Measurements from ENCODE around the gene TLNRD1.
A peak's percentile ranks its signal among the peaks of the same experiment; 100 is the strongest.

TLNRD1 gene

DNA sequence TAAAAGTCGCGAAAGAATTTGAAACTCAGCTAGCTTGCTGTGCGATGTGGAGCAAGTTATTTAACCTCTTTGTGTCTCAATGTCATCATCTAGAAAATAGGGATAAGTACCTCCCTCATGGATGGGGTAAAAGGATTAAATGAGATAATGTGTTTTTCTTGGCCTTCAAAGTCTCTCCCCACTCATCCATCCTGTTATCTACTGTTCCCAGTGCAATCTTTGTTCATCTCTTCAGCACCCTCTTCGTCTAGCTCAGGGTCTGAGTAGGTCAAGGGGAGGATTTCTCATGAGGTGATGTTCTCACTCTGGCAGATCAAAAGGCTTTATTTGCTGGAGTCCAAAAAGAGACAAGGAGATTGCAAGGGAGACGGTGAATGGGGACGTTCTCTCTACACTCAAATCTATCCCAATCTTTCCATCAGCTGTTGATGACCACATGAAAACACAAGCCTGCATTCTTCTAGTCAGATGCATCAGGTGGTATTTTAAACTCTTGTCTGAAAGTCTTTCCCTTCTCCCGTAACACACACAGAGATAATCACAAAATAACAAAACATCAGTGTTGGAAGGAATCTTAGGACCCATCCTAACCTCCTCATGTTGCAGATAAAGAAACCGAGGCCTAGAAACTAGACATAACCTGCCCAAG, 12.5 kb upstream of the TLNRD1 start:
- H3K9ac ChIP-seq (ENCODE audit: low read length): peak overlapping the region; percentile 93
- H4K91ac ChIP-seq (ENCODE audit: low read length): no peak overlapping the region
- no peak overlapping the region for H2AK5ac ChIP-seq (ENCODE audit: low read length, severe bottlenecking)
- H3K27me3 ChIP-seq (ENCODE audit: control insufficient read depth in 1 of 2, insufficient read depth in 1 of 2, low read length in 2 of 2): no peaks in the 10 kb centered on the region
- no peak overlapping the region for H2BK5ac ChIP-seq (ENCODE audit: low read depth, low read length, poor library complexity, severe bottlenecking)
- H3K36me3 ChIP-seq (ENCODE audit: control insufficient read depth in 1 of 2, insufficient read depth in 2 of 2, low read depth in 1 of 2, low read length in 2 of 2): peaks cover 0 to 4% of the 10 kb centered on the region in 2 experiments
- no peaks in the 10 kb centered on the region for H3K4me1 ChIP-seq (ENCODE audit: control insufficient read depth, insufficient read depth, low read depth, low read length)
- H3K79me1 ChIP-seq (replicated peaks; ENCODE audit: low read length, poor library complexity, severe bottlenecking): peaks cover 11% of the 10 kb centered on the region
- H2BK12ac ChIP-seq (ENCODE audit: low read length in 2 of 2): no peak overlapping the region
- no peaks in the 10 kb centered on the region for H3K9me3 ChIP-seq (ENCODE audit: control insufficient read depth, low read length)
- WGBS: 57% methylated on average over 7 of the region's 8 CpGs
- H3K18ac ChIP-seq (ENCODE audit: low read depth in 1 of 2, low read length in 2 of 2): no peak overlapping the region
- no peak overlapping the region for H3K4ac ChIP-seq (ENCODE audit: low read depth in 1 of 2, low read length in 2 of 2)
- peak overlapping the region; percentile 92 for H3K4me2 ChIP-seq (ENCODE audit: low read length, poor library complexity, severe bottlenecking)
- no peak for DNase-seq
- H2AFZ ChIP-seq (ENCODE audit: low read depth, low read length): no peak overlapping the region
- H3K14ac ChIP-seq (ENCODE audit: low read length in 2 of 2): no peak overlapping the region
- H4K8ac ChIP-seq (ENCODE audit: low read length): no peak overlapping the region
- H3K4me3 ChIP-seq (ENCODE audit: insufficient read depth in 1 of 2, low read depth in 1 of 2, low read length in 2 of 2): peak overlapping the region in 1 of 2 experiments; percentile 100
- H3K23ac ChIP-seq (ENCODE audit: low read length in 2 of 2): no peak overlapping the region
- H2BK120ac ChIP-seq (ENCODE audit: low read depth, low read length): no peak overlapping the region
- no peak overlapping the region for H3K27ac ChIP-seq (ENCODE audit: low read length, poor library complexity, severe bottlenecking)
- H2BK15ac ChIP-seq (ENCODE audit: low read depth, poor library complexity, severe bottlenecking): no peak overlapping the region

DNA sequence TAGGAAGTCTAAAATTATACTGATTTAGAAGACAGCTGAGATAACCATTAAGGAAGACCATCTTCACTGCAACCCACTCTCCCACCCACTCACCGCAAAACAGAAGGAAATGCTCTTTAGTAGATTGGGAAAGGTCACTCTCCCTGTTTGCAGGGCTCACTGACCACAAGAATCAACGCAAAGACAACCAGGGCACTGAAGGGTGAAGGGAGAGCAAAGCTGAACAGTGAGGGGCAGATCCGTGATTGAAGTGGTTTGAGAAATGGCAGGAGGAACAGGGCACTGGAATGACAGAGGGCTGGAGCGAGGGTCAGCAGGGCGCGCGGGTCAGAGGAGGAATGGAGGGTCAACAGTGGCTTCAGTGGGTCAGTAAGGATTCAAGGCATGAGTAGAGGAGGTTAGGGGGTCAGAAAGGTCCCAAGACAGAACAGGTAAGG, 11.6 kb upstream of the TLNRD1 start:
- Histone ChIP-seq H3K18ac (ENCODE audit: low read depth in 1 of 2, low read length in 2 of 2) (peak overlapping the region; percentile 80 to 99), H3K27ac (ENCODE audit: low read length, poor library complexity, severe bottlenecking) (no peak overlapping the region), H3K79me1 (replicated peaks; ENCODE audit: low read length, poor library complexity, severe bottlenecking) (peaks cover 11% of the 10 kb centered on the region), H4K8ac (ENCODE audit: low read length) (peak overlapping the region; percentile 98), H3K27me3 (ENCODE audit: control insufficient read depth in 1 of 2, insufficient read depth in 1 of 2, low read length in 2 of 2) (no peaks in the 10 kb centered on the region), H3K4me2 (ENCODE audit: low read length, poor library complexity, severe bottlenecking) (peak overlapping the region; percentile 92), H3K14ac (ENCODE audit: low read length in 2 of 2) (peak overlapping the region in 1 of 2 experiments; percentile 93), H2AFZ (ENCODE audit: low read depth, low read length) (peak overlapping the region; percentile 83), H3K23ac (ENCODE audit: low read length in 2 of 2) (peak overlapping the region; percentile 92 to 94), H3K4me1 (ENCODE audit: control insufficient read depth, insufficient read depth, low read depth, low read length) (no peaks in the 10 kb centered on the region), H3K36me3 (ENCODE audit: control insufficient read depth in 1 of 2, insufficient read depth in 2 of 2, low read depth in 1 of 2, low read length in 2 of 2) (peaks cover 0 to 4% of the 10 kb centered on the region in 2 experiments), H3K4ac (ENCODE audit: low read depth in 1 of 2, low read length in 2 of 2) (peak overlapping the region; percentile 80 to 95), H2AK5ac (ENCODE audit: low read length, severe bottlenecking) (no peak overlapping the region), H3K9ac (ENCODE audit: low read length) (peak overlapping the region; percentile 93), H3K9me3 (ENCODE audit: control insufficient read depth, low read length) (no peaks in the 10 kb centered on the region), H2BK12ac (ENCODE audit: low read length in 2 of 2) (peak overlapping the region in 1 of 2 experiments; percentile 81), H4K91ac (ENCODE audit: low read length) (peak overlapping the region; percentile 94), H2BK120ac (ENCODE audit: low read depth, low read length) (peak overlapping the region; percentile 87), H2BK5ac (ENCODE audit: low read depth, low read length, poor library complexity, severe bottlenecking) (no peak overlapping the region), H3K4me3 (ENCODE audit: insufficient read depth in 1 of 2, low read depth in 1 of 2, low read length in 2 of 2) (peak overlapping the region; percentile 99 to 100), H2BK15ac (ENCODE audit: low read depth, poor library complexity, severe bottlenecking) (no peak overlapping the region)
- DNase-seq: no peak
- under 1% methylated on average over 6 of the region's 7 CpGs for WGBS

DNA sequence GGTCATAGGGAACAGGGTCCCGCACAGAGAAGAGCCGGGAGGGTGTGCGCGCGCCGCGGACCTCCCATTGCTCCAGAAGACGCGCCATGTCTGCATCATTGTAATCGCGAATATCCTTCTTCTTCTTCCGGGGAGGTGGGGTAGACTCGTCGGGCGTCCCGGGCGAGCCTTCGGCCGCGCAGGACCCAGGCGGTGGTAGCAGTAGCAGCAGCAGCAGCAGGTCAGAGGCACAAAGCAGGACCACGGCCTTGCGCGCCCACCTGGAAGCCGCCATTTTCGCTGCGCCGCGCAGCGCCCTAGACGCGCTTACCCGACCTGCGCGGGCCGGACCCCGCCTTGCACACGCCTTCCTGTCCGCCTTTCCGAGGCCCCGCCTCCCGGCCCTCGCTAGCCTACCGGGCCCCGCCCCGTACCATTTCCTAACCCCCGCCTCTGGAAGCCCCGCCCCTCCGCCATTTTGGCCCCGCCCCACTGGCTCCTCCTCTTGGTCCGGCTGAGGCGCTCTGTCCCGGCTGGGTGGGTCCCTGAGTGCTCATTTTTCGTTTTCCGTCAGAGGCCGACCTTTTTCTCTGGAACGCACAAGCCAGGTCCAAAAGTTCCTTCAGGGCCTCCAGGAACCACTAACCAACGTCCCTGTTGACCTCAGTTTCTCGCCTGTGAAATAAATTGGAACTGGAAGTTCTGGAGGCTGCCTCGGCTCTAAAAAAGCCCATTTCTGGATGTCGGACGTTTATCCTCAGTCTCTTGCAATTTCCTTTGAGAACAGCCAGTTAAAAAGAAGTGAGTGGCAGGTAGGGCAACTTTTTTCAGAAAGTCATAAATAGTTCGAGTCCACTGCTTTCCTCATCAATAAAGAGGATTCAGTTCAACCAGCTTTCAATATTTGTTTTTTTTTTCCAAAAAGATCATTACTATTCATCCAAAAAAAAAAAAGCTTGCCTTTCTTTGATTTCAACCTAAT, 10.9 kb upstream of the TLNRD1 start, which contains the start of gene MESD:
MESD (minus strand) TSS at position 302 of the 961 bp plus-strand sequence; CDS start at position 274, 28 bp downstream.
- H3K14ac ChIP-seq (ENCODE audit: low read length in 2 of 2): peak within 1 kb of the TSS in 1 of 2 experiments; percentile 93
- peaks cover 10% of the 10 kb centered on the region for H3K79me1 ChIP-seq (replicated peaks; ENCODE audit: low read length, poor library complexity, severe bottlenecking)
- peak within 1 kb of the TSS; percentile 98 for H4K8ac ChIP-seq (ENCODE audit: low read length)
- no peaks in the 10 kb centered on the region for H3K27me3 ChIP-seq (ENCODE audit: control insufficient read depth in 1 of 2, insufficient read depth in 1 of 2, low read length in 2 of 2)
- 3% methylated on average over 58 of the region's 63 CpGs for WGBS
- peak within 1 kb of the TSS; percentile 96 for H3K9ac ChIP-seq (ENCODE audit: low read length)
- peak within 1 kb of the TSS; percentile 94 for H4K91ac ChIP-seq (ENCODE audit: low read length)
- peak within 1 kb of the TSS; percentile 92 for H3K4me2 ChIP-seq (ENCODE audit: low read length, poor library complexity, severe bottlenecking)
- peak within 1 kb of the TSS; percentile 92 to 94 for H3K23ac ChIP-seq (ENCODE audit: low read length in 2 of 2)
- peak; percentile 94 for DNase-seq
- H3K4me3 ChIP-seq (ENCODE audit: insufficient read depth in 1 of 2, low read depth in 1 of 2, low read length in 2 of 2): peak within 1 kb of the TSS; percentile 99 to 100
- peaks cover 0 to 4% of the 10 kb centered on the region in 2 experiments for H3K36me3 ChIP-seq (ENCODE audit: control insufficient read depth in 1 of 2, insufficient read depth in 2 of 2, low read depth in 1 of 2, low read length in 2 of 2)
- no peak within 1 kb of the TSS for H2AK5ac ChIP-seq (ENCODE audit: low read length, severe bottlenecking)
- H2BK120ac ChIP-seq (ENCODE audit: low read depth, low read length): peak within 1 kb of the TSS; percentile 87
- no peaks in the 10 kb centered on the region for H3K9me3 ChIP-seq (ENCODE audit: control insufficient read depth, low read length)
- peak within 1 kb of the TSS; percentile 78 for H3K27ac ChIP-seq (ENCODE audit: low read length, poor library complexity, severe bottlenecking)
- H3K18ac ChIP-seq (ENCODE audit: low read depth in 1 of 2, low read length in 2 of 2): peak within 1 kb of the TSS; percentile 80 to 99
- no peak within 1 kb of the TSS for H2BK5ac ChIP-seq (ENCODE audit: low read depth, low read length, poor library complexity, severe bottlenecking)
- H2BK12ac ChIP-seq (ENCODE audit: low read length in 2 of 2): peak within 1 kb of the TSS; percentile 41 to 81
- peak within 1 kb of the TSS; percentile 83 for H2AFZ ChIP-seq (ENCODE audit: low read depth, low read length)
- no peaks in the 10 kb centered on the region for H3K4me1 ChIP-seq (ENCODE audit: control insufficient read depth, insufficient read depth, low read depth, low read length)
- H3K4ac ChIP-seq (ENCODE audit: low read depth in 1 of 2, low read length in 2 of 2): peak within 1 kb of the TSS; percentile 80 to 95
- peak within 1 kb of the TSS; percentile 70 for H2BK15ac ChIP-seq (ENCODE audit: low read depth, poor library complexity, severe bottlenecking)

DNA sequence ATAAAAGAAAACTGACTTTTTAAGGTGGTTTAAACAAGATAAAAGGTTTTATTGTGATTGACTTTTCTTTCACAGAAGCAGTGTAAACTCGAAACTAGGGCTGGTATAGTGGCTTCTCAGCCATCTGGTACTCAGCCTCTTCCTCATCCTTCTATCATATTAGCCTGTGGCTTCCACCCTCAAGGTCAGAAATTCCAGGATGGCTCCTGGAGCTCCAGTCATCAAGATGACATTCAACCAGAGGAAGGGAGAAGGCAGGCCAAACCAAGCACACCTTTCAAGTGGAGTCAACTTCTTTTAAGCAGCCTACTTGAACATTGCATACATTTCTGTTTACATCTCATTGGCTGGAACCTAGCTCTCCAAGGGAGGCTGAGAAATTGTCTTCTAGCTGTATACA, 9.8 kb upstream of the TLNRD1 start:
- H3K18ac ChIP-seq (ENCODE audit: low read depth in 1 of 2, low read length in 2 of 2): no peak overlapping the region
- no peak overlapping the region for H3K14ac ChIP-seq (ENCODE audit: low read length in 2 of 2)
- H3K27ac ChIP-seq (ENCODE audit: low read length, poor library complexity, severe bottlenecking): no peak overlapping the region
- H2BK12ac ChIP-seq (ENCODE audit: low read length in 2 of 2): no peak overlapping the region
- H3K23ac ChIP-seq (ENCODE audit: low read length in 2 of 2): no peak overlapping the region
- H2BK120ac ChIP-seq (ENCODE audit: low read depth, low read length): no peak overlapping the region
- DNase-seq: no peak
- WGBS: 92% methylated on average over 1 of the region's 1 CpG
- no peak overlapping the region for H2BK15ac ChIP-seq (ENCODE audit: low read depth, poor library complexity, severe bottlenecking)
- no peaks in the 10 kb centered on the region for H3K9me3 ChIP-seq (ENCODE audit: control insufficient read depth, low read length)
- H2AK5ac ChIP-seq (ENCODE audit: low read length, severe bottlenecking): no peak overlapping the region
- no peak overlapping the region for H4K8ac ChIP-seq (ENCODE audit: low read length)
- no peak overlapping the region for H2BK5ac ChIP-seq (ENCODE audit: low read depth, low read length, poor library complexity, severe bottlenecking)
- peaks cover 0 to 4% of the 10 kb centered on the region in 2 experiments for H3K36me3 ChIP-seq (ENCODE audit: control insufficient read depth in 1 of 2, insufficient read depth in 2 of 2, low read depth in 1 of 2, low read length in 2 of 2)
- H3K4ac ChIP-seq (ENCODE audit: low read depth in 1 of 2, low read length in 2 of 2): no peak overlapping the region
- peak overlapping the region in 1 of 2 experiments; percentile 77 for H3K4me3 ChIP-seq (ENCODE audit: insufficient read depth in 1 of 2, low read depth in 1 of 2, low read length in 2 of 2)
- no peak overlapping the region for H3K4me2 ChIP-seq (ENCODE audit: low read length, poor library complexity, severe bottlenecking)
- H3K4me1 ChIP-seq (ENCODE audit: control insufficient read depth, insufficient read depth, low read depth, low read length): no peaks in the 10 kb centered on the region
- peaks cover 3% of the 10 kb centered on the region for H3K79me1 ChIP-seq (replicated peaks; ENCODE audit: low read length, poor library complexity, severe bottlenecking)
- peak overlapping the region; percentile 96 for H3K9ac ChIP-seq (ENCODE audit: low read length)
- no peaks in the 10 kb centered on the region for H3K27me3 ChIP-seq (ENCODE audit: control insufficient read depth in 1 of 2, insufficient read depth in 1 of 2, low read length in 2 of 2)
- no peak overlapping the region for H2AFZ ChIP-seq (ENCODE audit: low read depth, low read length)
- no peak overlapping the region for H4K91ac ChIP-seq (ENCODE audit: low read length)

All from mesenchymal stem cell (in vitro differentiated cells and primary cell).